AG20443 (cell line): ENCODE results near the gene SEMA3F.
"Not testable (repeated sequence)": the region's sequence is repeated elsewhere in the genome, so short reads cannot be mapped to it uniquely, and the experiment has no call there.

ENCODE experiments used
- DNase-seq: peaks from one replicate; pipeline ENCODE4 v3.0.0; 2012; ENCODE audit warnings: low spot score, mixed read lengths

SEMA3F gene

DNA sequence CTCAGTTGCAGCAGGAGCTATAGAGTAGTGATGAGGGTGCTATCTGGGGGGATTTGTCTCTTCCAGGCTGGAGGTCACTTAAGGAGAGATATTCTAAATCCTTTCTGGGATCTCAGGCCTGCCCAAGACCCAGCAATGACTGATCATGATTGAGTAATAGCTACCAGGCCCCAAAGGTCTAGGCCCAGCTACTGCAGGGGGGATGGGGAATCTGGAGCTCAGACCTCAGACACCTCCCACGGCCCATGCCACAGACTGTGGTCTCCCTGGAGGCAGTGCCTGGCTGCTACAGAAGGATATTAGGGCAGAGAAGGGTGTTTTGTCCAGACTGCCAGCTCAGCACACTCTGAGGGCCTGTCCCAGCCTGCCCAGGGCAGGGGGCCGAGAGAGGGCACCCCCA lies 56.8 kb downstream of the SEMA3F start:
- DNase-seq, result peak; percentile 59

DNA sequence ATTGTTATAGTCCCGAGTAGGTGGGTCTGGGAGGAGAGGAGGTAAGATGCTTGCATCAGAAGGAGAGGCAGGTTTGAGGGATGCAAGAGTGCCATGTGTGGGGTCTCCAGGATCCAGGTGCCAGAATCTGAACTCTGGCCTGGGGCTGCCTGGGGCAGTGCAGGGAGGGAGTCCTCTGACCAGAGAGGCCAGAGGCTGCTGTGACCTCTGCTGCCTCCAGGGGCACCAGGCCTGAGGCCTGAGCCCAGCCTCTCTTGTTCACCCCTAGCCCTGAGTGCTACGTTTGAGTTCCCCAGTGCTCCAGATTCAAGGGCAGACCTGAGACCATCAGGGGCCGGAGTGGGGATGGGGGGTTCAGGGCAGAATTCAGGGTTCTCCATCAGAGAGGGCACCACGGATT lies 57.4 kb downstream of the SEMA3F start:
- no peak for DNase-seq

- DNase-seq, result no peak
These were observed 57.8 kb downstream of the SEMA3F start for GRCh38 chr3:50212971-50213370.

GRCh38 chr3:50213373-50213772 lies 58.2 kb downstream of the SEMA3F start:
- no peak for DNase-seq

DNA sequence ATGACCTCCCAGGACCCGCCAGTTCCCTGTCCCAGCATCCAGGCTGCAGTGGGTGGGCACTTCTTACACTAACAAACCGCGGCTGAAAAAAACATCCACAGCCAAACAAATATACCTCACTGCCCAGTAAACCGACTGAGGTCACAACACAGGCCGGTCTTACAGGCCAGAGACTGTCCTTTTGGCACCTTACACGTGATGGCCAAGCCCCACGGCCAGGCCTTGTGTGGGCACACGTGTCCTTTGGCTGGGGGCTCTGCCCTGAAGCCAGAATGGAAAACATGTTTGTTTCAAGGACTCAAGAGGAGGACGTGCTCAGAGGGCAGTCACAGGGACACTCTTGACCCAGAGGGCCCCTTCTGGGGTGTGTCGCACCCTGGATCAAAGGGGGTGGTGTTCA lies 59.7 kb downstream of the SEMA3F start:
- DNase-seq, result no peak

DNA sequence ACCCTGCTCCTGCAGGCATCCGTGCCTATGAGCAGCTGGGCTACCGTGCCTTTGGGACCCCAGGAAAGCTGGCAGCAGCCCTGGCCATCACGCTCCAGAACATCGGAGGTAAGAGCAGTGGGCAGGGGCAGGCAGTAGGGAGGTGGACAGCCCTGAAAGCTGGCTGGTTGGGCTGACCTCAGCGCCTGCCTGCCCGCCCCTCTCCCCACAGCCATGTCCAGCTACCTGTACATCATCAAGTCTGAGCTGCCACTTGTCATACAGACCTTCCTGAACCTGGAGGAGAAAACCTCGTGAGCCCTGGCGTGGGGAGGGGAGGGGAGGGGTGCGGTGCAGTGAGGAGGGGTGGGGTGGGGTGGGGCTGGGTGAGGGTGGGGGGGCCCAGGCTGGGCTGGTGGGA lies 60.4 kb downstream of the SEMA3F start:
- no peak for DNase-seq

DNA sequence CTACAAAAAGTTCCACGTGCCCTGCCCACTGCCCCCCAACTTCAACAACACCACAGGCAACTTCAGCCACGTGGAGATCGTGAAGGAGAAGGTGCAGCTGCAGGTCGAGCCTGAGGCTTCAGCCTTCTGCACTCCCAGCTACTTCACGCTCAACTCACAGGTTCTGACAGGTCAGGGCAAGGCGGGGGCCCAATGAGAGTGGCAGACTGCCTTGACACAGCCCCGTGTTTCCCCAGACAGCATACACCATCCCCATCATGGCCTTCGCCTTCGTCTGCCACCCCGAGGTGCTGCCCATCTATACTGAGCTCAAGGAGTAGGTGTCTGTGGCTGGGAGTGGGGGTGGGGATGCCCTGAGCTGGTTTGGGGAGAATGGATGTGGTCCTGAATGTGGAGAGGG lies 62.6 kb downstream of the SEMA3F start:
- no peak for DNase-seq

DNA sequence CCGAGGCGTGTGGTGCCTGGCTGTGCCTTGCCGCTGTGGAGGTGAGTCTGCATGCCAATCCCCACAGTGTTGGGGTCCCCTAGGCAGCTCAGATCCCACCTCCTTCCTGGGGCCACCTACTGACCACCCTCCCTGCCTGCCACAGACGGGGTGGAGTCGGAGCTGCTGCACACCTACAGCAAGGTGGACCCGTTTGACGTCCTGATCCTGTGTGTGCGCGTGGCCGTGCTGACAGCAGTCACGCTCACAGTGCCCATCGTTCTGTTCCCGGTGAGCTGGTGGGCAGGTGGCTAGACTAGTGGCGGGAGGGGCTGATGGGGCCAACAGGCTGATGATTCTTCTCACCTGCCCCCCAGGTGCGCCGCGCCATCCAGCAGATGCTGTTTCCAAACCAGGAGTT lies 63.3 kb downstream of the SEMA3F start:
- DNase-seq, result no peak

- no peak for DNase-seq
These were observed 64.2 kb downstream of the SEMA3F start for GRCh38 chr3:50219285-50219684.

DNA sequence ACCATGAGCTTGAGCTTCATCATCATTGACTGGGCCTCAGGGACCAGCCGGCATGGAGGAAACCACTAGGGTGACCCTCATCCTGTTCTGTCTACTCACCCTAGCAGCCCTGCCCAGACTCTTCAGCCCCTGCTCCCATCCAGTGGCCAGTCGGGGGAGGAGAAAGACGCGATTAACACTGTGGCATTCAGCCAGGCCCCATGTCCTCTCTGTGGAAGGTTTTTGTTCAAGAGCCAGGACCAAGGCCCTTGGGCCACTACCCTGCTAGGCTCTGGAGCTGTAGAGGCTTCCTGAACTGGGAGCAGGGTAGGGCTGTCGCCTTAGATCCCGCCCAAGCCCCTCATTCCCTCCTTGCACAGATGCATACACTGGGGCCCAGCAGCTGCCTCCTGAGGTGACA lies 65.0 kb downstream of the SEMA3F start:
- no peak for DNase-seq

GRCh38 chr3:50221051-50221410 lies 65.9 kb downstream of the SEMA3F start:
- no peak for DNase-seq

DNA sequence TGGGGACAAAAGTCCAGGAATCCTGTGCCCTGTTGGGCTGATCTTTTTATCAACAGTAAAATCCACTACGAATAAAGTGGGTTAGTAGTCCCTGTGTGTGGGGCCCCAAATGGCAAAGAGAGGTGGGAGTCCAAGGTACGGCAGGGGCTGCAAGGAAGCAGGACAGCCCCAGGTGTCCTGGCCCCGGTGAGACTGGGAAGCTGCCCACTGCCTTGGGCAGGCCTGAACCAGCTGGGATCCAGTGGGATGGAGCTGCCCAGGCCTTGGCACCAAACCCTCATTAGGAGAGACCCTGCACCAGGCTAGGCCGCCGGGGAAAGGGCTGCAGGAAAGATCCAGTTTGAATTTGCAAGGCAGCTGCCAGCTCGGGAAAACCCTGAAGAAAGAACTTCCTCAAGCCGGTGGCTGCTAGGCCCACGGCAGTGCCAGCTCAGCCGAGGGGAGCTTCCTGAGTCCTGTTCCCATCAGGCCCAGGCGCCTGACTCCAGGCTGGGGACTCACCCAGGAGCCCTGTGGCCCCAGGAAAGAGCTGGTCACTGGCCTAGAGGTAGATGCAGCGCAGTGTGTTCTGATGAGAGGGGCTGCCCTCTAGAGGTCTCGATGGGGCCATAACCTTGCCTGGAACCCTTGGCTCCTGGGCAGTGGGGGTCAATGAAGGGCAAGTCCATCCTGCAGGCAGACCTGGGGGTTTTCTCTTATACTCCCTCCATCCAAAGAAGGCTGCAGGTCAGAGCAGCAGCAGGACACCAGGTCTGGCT lies 66.5 kb downstream of the SEMA3F start:
- DNase-seq, result no peak

GRCh38 chr3:50222169-50222528 lies 67.0 kb downstream of the SEMA3F start:
- no peak for DNase-seq

GRCh38 chr3:50224639-50225038 lies 69.5 kb downstream of the SEMA3F start:
- no peak for DNase-seq

- DNase-seq, result no peak
These were observed 71.8 kb downstream of the SEMA3F start for GRCh38 chr3:50226888-50227389.

GRCh38 chr3:50227390-50228183 lies 72.5 kb downstream of the SEMA3F start:
- peak; percentile 95 for DNase-seq

DNA sequence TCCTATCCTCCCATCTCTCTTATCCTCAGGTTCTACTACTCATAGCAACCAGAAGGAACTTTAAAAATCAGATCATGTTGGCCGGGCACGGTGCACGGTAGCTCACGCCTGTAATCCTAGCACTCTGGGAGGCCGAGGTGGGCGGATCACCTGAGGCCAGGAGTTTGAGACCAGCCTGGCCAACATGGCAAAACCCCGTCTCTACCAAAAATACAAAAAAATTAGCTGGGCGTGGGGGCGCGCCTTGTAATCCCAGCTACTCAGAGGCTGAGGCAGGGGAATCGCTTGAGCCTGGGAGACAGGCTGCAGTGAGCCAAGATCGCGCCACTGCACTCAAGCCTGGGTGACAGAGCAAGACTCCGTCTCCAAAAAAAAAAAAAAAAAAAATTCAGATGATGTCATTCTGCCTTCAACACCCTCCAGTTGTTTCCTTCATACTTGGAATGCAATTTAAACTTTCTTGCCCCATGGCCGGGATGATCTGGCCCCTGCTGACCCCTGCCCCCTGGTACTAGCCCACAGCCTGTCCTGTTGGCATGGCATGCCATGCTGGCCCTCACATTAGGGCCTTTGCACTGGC lies 73.2 kb downstream of the SEMA3F start:
- DNase-seq, result not testable (repeated sequence)

GRCh38 chr3:50229490-50229889 lies 74.4 kb downstream of the SEMA3F start:
- no peak for DNase-seq

DNA sequence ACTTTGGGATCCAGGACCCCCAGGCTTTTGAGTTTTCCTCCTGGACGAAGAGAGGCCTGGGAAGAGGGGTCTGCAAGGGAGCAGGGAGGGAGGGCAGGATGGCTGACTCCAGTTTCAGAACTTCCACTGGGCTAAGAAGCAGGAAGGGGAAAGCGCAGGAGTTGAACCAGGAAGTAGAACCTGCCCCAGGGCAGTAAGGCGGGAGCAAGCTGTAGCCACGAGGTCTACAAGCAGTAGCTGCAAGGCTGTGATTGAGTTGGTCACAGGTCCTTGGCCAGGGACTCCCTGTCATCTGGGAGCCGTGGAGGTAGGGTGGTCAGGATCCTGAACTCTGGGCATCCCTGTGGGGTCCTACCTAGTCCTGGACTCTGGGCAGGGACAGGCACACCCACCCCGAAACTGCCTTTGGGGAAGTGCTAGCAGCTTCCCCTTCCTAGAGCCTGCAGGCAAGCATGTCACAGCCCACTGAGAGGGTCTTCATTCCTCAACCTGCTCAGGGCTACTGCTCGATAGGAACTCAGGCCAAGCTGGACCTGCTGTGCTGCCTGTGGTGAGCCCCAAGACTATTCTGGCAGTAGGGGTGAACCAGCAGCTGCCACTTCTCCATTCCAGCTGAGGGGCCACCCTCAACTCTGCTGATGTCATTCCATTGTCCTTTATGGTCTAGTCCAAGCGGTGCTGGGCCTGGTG lies 75.1 kb downstream of the SEMA3F start:
- DNase-seq, result no peak

DNA sequence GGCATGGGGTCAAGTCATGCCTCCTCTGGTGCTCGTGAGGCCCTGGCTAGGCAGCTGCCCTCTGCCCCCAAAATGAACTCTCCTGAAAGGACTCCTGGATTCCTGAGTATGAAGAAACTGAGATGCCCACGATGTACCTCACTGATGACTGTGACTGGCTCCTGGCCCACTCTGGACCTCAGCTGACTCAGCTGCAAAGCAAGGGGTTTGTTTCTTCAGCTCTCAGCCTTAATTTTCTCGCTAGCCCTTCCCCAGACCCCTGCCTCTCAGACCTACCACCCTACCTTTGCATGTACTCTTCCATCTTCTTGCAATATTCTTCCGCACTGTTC lies 75.6 kb downstream of the SEMA3F start:
- no peak for DNase-seq

GRCh38 chr3:50231581-50231980 lies 76.5 kb downstream of the SEMA3F start:
- DNase-seq, result no peak

DNA sequence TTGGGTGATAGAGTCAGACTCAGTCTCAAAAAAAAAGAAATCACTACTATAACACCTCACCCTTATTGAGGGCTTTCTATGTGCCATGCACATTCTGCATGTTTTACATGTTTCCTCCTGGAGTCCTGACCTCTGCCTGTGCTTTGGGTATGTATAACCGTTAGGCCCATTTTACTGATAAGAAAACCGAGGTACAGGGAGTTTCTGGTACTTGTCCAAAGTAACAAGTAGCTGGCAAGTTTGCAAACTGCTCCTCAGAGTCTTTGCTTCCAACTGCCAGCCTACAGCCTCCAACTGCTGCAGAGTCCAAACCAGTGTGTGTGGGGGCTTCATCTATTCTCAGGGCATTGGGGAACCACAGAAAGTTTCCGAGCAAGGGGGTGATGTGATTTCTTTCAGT lies 77.2 kb downstream of the SEMA3F start:
- no peak for DNase-seq

- no peak for DNase-seq
These were observed 78.1 kb downstream of the SEMA3F start for GRCh38 chr3:50233176-50233575.
